Measurements from ENCODE around the gene RPAP2.

RPAP2 gene

GRCh38 chr1:92447976-92448375, 149.1 kb downstream of the RPAP2 start:
- no peaks in the 10 kb centered on the region for H3K9me3 Mint-ChIP-seq

More at GRCh38 chr1:92447976-92448375, 149.1 kb downstream of the RPAP2 start:
- peaks cover 3 to 6% of the 10 kb centered on the region in 2 donors for H3K4me1 Mint-ChIP-seq (ENCODE audit: low read depth in 2 of 2)
- no peak overlapping the region for H3K4me3 Mint-ChIP-seq
- DNase-seq (no peak), ATAC-seq (replicated peaks) (no peak)
- no peaks in the 10 kb centered on the region for H3K36me3 Mint-ChIP-seq (ENCODE audit: insufficient read depth)
- H3K27ac Mint-ChIP-seq = no peak overlapping the region
- H3K27me3 Mint-ChIP-seq = no peaks in the 10 kb centered on the region
